HL-60 (cell line): Measurements from ENCODE around the gene MRPL4.
A peak's percentile ranks its signal among the peaks of the same experiment; 100 is the strongest.
"Not testable (repeated sequence)": the region's sequence is repeated elsewhere in the genome, so short reads cannot be mapped to it uniquely, and the experiment has no call there.

Experiments
- DNase-seq, 2 experiments: peaks; one replicate each; pipeline ENCODE4 v3.0.0-alpha.2; 2010 to 2020; ENCODE audit warnings: low read depth in 1 of 2, low spot score in 1 of 2
- H3K27ac ChIP-seq: fragments of 250-450 bp; sonication (Bioruptor Pico); replicated peaks from 2 replicates; pipeline ENCODE4 v1.5.1; 2020; ENCODE audit warnings: mild to moderate bottlenecking, moderate library complexity
- H3K27me3 ChIP-seq: fragments of 250-450 bp; sonication (Bioruptor Pico); 2 replicates; pipeline ENCODE4 v1.5.1; 2021; ENCODE audit warnings: mild to moderate bottlenecking, moderate library complexity; ENCODE audit not compliant: insufficient read depth, poor library complexity, severe bottlenecking
- H3K4me3 ChIP-seq: replicated peaks from 2 replicates; pipeline ENCODE4 v1.5.1; 2011; ENCODE audit warnings: mild to moderate bottlenecking, control low read depth, low read length; ENCODE audit not compliant: insufficient read depth
- CTCF ChIP-seq: IDR thresholded peaks from one replicate; pipeline ENCODE4 v1.5.1; 2011; ENCODE audit warnings: low read length, control low read depth, inconsistent platforms; ENCODE audit not compliant: insufficient read depth
- GABPA ChIP-seq: IDR thresholded peaks from 2 replicates; pipeline ENCODE4 v1.6.1; 2012; ENCODE audit warnings: low read depth
- POLR2AphosphoS5 ChIP-seq: IDR thresholded peaks from 2 replicates; pipeline ENCODE4 v1.6.1; 2012; ENCODE audit warnings: low read depth
- REST ChIP-seq: IDR thresholded peaks from 2 replicates; pipeline ENCODE4 v1.6.1; 2012; ENCODE audit warnings: low read depth; ENCODE audit not compliant: insufficient replicate concordance
- SPI1 ChIP-seq: IDR thresholded peaks from 2 replicates; pipeline ENCODE4 v1.6.1; 2012; ENCODE audit warnings: low read depth, mild to moderate bottlenecking, borderline replicate concordance

MRPL4 gene

GRCh38 chr19:10231612-10232228 lies 20.3 kb upstream of the MRPL4 start:
- no peaks in the 10 kb centered on the region for H3K27me3 ChIP-seq
- DNase-seq = no peak
- H3K27ac ChIP-seq = no peak overlapping the region
- H3K4me3 ChIP-seq = peak overlapping the region; percentile 73
- no peak for TF ChIP-seq SPI1
- TF ChIP-seq REST = no peak
- no peak for TF ChIP-seq POLR2AphosphoS5
- TF ChIP-seq CTCF = no peak
- TF ChIP-seq GABPA = no peak

- Histone ChIP-seq H3K4me3 (no peak overlapping the region), H3K27me3 (no peaks in the 10 kb centered on the region), H3K27ac (no peak overlapping the region)
- no peak for DNase-seq
- TF ChIP-seq REST (no peak), GABPA (no peak)
Measured at GRCh38 chr19:10233946-10234345, 18.1 kb upstream of the MRPL4 start.

GRCh38 chr19:10235003-10235402 lies 17.0 kb upstream of the MRPL4 start:
- no peak for DNase-seq
- Histone ChIP-seq H3K4me3 (no peak overlapping the region), H3K27ac (no peak overlapping the region), H3K27me3 (no peaks in the 10 kb centered on the region)
- no peak for TF ChIP-seq CTCF
- TF ChIP-seq GABPA = no peak
- no peak for TF ChIP-seq REST
- TF ChIP-seq SPI1 = no peak
- no peak for TF ChIP-seq POLR2AphosphoS5

GRCh38 chr19:10235409-10235808 lies 16.6 kb upstream of the MRPL4 start:
- not testable (repeated sequence) for DNase-seq, H3K27me3 ChIP-seq, H3K4me3 ChIP-seq, H3K27ac ChIP-seq
